ENCODE data around the gene GRK5.

- no peak for TF ChIP-seq EZH2 (IDR thresholded peaks at IDR 0.05)
- no peak for TF ChIP-seq CTCF (IDR thresholded peaks at IDR 0.05)
- no peak for TF ChIP-seq EZH2phosphoT487 (IDR thresholded peaks at IDR 0.05)
Observed at GRCh38 chr10:119210633-119211032, 3.3 kb downstream of the GRK5 start.
